Measurements from ENCODE around the gene NME8. TPM values are rescaled to one million over a fixed set of nuclear protein-coding genes. Genes with fewer than 3 reads are reported as not detected.

Gene NME8
- total RNA-seq, 2 experiments from 2014 or later, result not detected

- H3K9me3 Mint-ChIP-seq, result no peaks in the 10 kb centered on the region
- CTCF ChIA-PET, result no interaction called here
- peaks cover 23% of the 10 kb centered on the region for H3K27me3 Mint-ChIP-seq (ENCODE audit: low read depth)
- intact Hi-C loops (cut with micrococcal nuclease), result no loop called here
- H3K4me3 Mint-ChIP-seq, result no peak overlapping the region
- H3K36me3 Mint-ChIP-seq (ENCODE audit: low read depth), result no peaks in the 10 kb centered on the region
- no peaks in the 10 kb centered on the region for H3K4me1 Mint-ChIP-seq (ENCODE audit: low read depth)
- DNase-seq, result no peak
- H3K27ac Mint-ChIP-seq, result no peak overlapping the region
These were observed 59.9 kb downstream of the NME8 start for GRCh38 chr7:37908221-37908788.

- peaks cover 10% of the 10 kb centered on the region for H3K4me1 Mint-ChIP-seq (ENCODE audit: low read depth)
- CTCF ChIA-PET, result interaction anchor here (0.5 to 1.4 kb wide), 2 partner anchors 11 to 197 kb away, joined by 4 to 6 read pairs; no protein-coding TSS in a partner anchor
- no peak overlapping the region for H3K4me3 Mint-ChIP-seq
- intact Hi-C loops (cut with micrococcal nuclease), result no loop called here
- peaks cover 41% of the 10 kb centered on the region for H3K27me3 Mint-ChIP-seq (ENCODE audit: low read depth)
- H3K36me3 Mint-ChIP-seq (ENCODE audit: low read depth), result no peaks in the 10 kb centered on the region
- no peak overlapping the region for H3K27ac Mint-ChIP-seq
- no peaks in the 10 kb centered on the region for H3K9me3 Mint-ChIP-seq
- DNase-seq, result no peak
These were observed 64.4 kb downstream of the NME8 start for GRCh38 chr7:37912756-37913155.

- Mint-ChIP-seq H3K4me3 (no peak overlapping the region), H3K4me1 (ENCODE audit: low read depth) (peaks cover 12% of the 10 kb centered on the region), H3K27me3 (ENCODE audit: low read depth) (peaks cover 60% of the 10 kb centered on the region), H3K9me3 (no peaks in the 10 kb centered on the region), H3K36me3 (ENCODE audit: low read depth) (no peaks in the 10 kb centered on the region), H3K27ac (no peak overlapping the region)
- CTCF ChIA-PET, result interaction anchor here (2.4 kb wide), 1 partner anchor 14 kb away, joined by 14 read pairs; no protein-coding TSS in a partner anchor
- intact Hi-C loops (cut with micrococcal nuclease), result loop anchor here (5.0 kb wide), 1 partner anchor 307 kb away; no protein-coding TSS in a partner anchor
- DNase-seq, result no peak
These were observed 67.0 kb downstream of the NME8 start for GRCh38 chr7:37915438-37915837.

GRCh38 chr7:37916017-37916672 is 67.7 kb downstream of the NME8 start:
- CTCF ChIA-PET, result interaction anchor here (1.3 to 2.4 kb wide), 2 partner anchors 14 to 305 kb away, joined by 4 to 14 read pairs; no protein-coding TSS in a partner anchor
- Mint-ChIP-seq H3K9me3 (no peaks in the 10 kb centered on the region), H3K27me3 (ENCODE audit: low read depth) (peaks cover 57% of the 10 kb centered on the region), H3K4me3 (peak overlapping the region; percentile 22), H3K36me3 (ENCODE audit: low read depth) (no peaks in the 10 kb centered on the region), H3K4me1 (ENCODE audit: low read depth) (peaks cover 14% of the 10 kb centered on the region), H3K27ac (no peak overlapping the region)
- intact Hi-C loops (cut with micrococcal nuclease), result loop anchor here (5.0 kb wide), 1 partner anchor 306 kb away; no protein-coding TSS in a partner anchor
- DNase-seq, result no peak

- peak; percentile 17 for DNase-seq
- peak within 1 kb of the TSS; percentile 22 for H3K4me3 Mint-ChIP-seq
- H3K27me3 Mint-ChIP-seq (ENCODE audit: low read depth), result peaks cover 58% of the 10 kb centered on the region
- CTCF ChIA-PET, result interaction anchor here (0.9 to 2.4 kb wide), 4 partner anchors 15 to 304 kb away, joined by 4 to 14 read pairs (median 4); no protein-coding TSS in a partner anchor
- no peaks in the 10 kb centered on the region for H3K9me3 Mint-ChIP-seq
- intact Hi-C loops (cut with micrococcal nuclease), result loop anchor here (1.0 to 5.0 kb wide), 2 partner anchors 305 to 457 kb away; no protein-coding TSS in a partner anchor
- H3K4me1 Mint-ChIP-seq (ENCODE audit: low read depth), result peaks cover 14% of the 10 kb centered on the region
- no peaks in the 10 kb centered on the region for H3K36me3 Mint-ChIP-seq (ENCODE audit: low read depth)
- H3K27ac Mint-ChIP-seq, result no peak within 1 kb of the TSS
These were observed 68.6 kb downstream of the NME8 start, which contains the start of gene SFRP4 for GRCh38 chr7:37916673-37917660. SFRP4 (minus strand) TSS chr7:37916817; CDS start chr7:37916537, 280 bp downstream.

- no peak overlapping the region for H3K27ac Mint-ChIP-seq
- intact Hi-C loops (cut with micrococcal nuclease), result loop anchor here (5.0 kb wide), 1 partner anchor 304 kb away; no protein-coding TSS in a partner anchor
- peaks cover 62% of the 10 kb centered on the region for H3K27me3 Mint-ChIP-seq (ENCODE audit: low read depth)
- peaks cover 14% of the 10 kb centered on the region for H3K4me1 Mint-ChIP-seq (ENCODE audit: low read depth)
- no peaks in the 10 kb centered on the region for H3K36me3 Mint-ChIP-seq (ENCODE audit: low read depth)
- no peak overlapping the region for H3K4me3 Mint-ChIP-seq
- no peaks in the 10 kb centered on the region for H3K9me3 Mint-ChIP-seq
- CTCF ChIA-PET, result interaction anchor here (1.0 to 1.3 kb wide), 4 partner anchors 9 to 451 kb away, joined by 3 to 5 read pairs (median 3); no protein-coding TSS in a partner anchor
- DNase-seq, result no peak
These were observed 70.1 kb downstream of the NME8 start for GRCh38 chr7:37918526-37918925.

- H3K4me3 Mint-ChIP-seq, result peak within 1 kb of the TSS; percentile 71
- H3K36me3 Mint-ChIP-seq (ENCODE audit: low read depth), result no peaks in the 10 kb centered on the region
- DNase-seq, result peak; percentile 52
- H3K27me3 Mint-ChIP-seq (ENCODE audit: low read depth), result peaks cover 59% of the 10 kb centered on the region
- CTCF ChIA-PET, result interaction anchor here (0.5 to 1.1 kb wide), 2 partner anchors 13 to 475 kb away, joined by 3 read pairs; no protein-coding TSS in a partner anchor
- H3K27ac Mint-ChIP-seq, result no peak within 1 kb of the TSS
- intact Hi-C loops (cut with micrococcal nuclease), result loop anchor here (1.0 to 10.0 kb wide), 2 partner anchors 74 to 258 kb away; partner anchors contain the start of gene STARD3NL
- H3K4me1 Mint-ChIP-seq (ENCODE audit: low read depth), result peaks cover 14% of the 10 kb centered on the region
- no peaks in the 10 kb centered on the region for H3K9me3 Mint-ChIP-seq
These were observed 72.0 kb downstream of the NME8 start, which contains the start of gene EPDR1 for GRCh38 chr7:37920305-37920848. EPDR1 (plus strand) TSS chr7:37920640; CDS start chr7:37920940, 300 bp downstream.

- no peak overlapping the region for H3K27ac Mint-ChIP-seq
- peak overlapping the region; percentile 71 for H3K4me3 Mint-ChIP-seq
- peaks cover 53% of the 10 kb centered on the region for H3K27me3 Mint-ChIP-seq (ENCODE audit: low read depth)
- H3K4me1 Mint-ChIP-seq (ENCODE audit: low read depth), result peaks cover 9% of the 10 kb centered on the region
- CTCF ChIA-PET, result interaction anchor here (0.5 to 1.1 kb wide), 3 partner anchors 12 to 474 kb away, joined by 3 read pairs; no protein-coding TSS in a partner anchor
- no peaks in the 10 kb centered on the region for H3K36me3 Mint-ChIP-seq (ENCODE audit: low read depth)
- peak; percentile 27 for DNase-seq
- H3K9me3 Mint-ChIP-seq, result peaks cover 4% of the 10 kb centered on the region
- intact Hi-C loops (cut with micrococcal nuclease), result loop anchor here (1.0 to 10.0 kb wide), 2 partner anchors 74 to 257 kb away; partner anchors contain the start of gene STARD3NL
These were observed 72.7 kb downstream of the NME8 start for GRCh38 chr7:37920849-37921805.

- CTCF ChIA-PET, result no interaction called here
- H3K27ac Mint-ChIP-seq, result no peak overlapping the region
- H3K4me1 Mint-ChIP-seq (ENCODE audit: low read depth), result peaks cover 7% of the 10 kb centered on the region
- H3K9me3 Mint-ChIP-seq, result peaks cover 8% of the 10 kb centered on the region
- no peaks in the 10 kb centered on the region for H3K36me3 Mint-ChIP-seq (ENCODE audit: low read depth)
- peak overlapping the region; percentile 2 for H3K4me3 Mint-ChIP-seq
- peaks cover 52% of the 10 kb centered on the region for H3K27me3 Mint-ChIP-seq (ENCODE audit: low read depth)
- intact Hi-C loops (cut with micrococcal nuclease), result loop anchor here (10.0 kb wide), 1 partner anchor 73 kb away; no protein-coding TSS in a partner anchor
- DNase-seq, result no peak
These were observed 73.5 kb downstream of the NME8 start for GRCh38 chr7:37921876-37922275.

GRCh38 chr7:37923996-37924395 is 75.6 kb downstream of the NME8 start:
- no peak overlapping the region for H3K27ac Mint-ChIP-seq
- H3K36me3 Mint-ChIP-seq (ENCODE audit: low read depth), result no peaks in the 10 kb centered on the region
- no peak for DNase-seq
- intact Hi-C loops (cut with micrococcal nuclease), result loop anchor here (10.0 kb wide), 1 partner anchor 71 kb away; no protein-coding TSS in a partner anchor
- CTCF ChIA-PET, result interaction anchor here (1.1 kb wide), 1 partner anchor 292 kb away, joined by 3 read pairs; no protein-coding TSS in a partner anchor
- H3K4me1 Mint-ChIP-seq (ENCODE audit: low read depth), result peaks cover 3% of the 10 kb centered on the region
- H3K4me3 Mint-ChIP-seq, result no peak overlapping the region
- H3K27me3 Mint-ChIP-seq (ENCODE audit: low read depth), result peaks cover 38% of the 10 kb centered on the region
- peaks cover 8% of the 10 kb centered on the region for H3K9me3 Mint-ChIP-seq
